Stimulated activated CD8-positive, alpha-beta memory T cell treated with anti-CD3 and anti-CD28 coated beads, Interleukin-12 subunit alpha, Interleukin-12 subunit beta, amount 100 ng/mL, for 1 hour (primary cell): ENCODE data around the gene FHIT.
"Not testable (repeated sequence)": the region's sequence is repeated elsewhere in the genome, so short reads cannot be mapped to it uniquely, and the experiment has no call there.

ENCODE experiments used
- DNase-seq: peaks from one replicate; pipeline ENCODE4 v3.0.0-alpha.2; 2020; ENCODE audit warnings: low read depth

FHIT gene

DNA sequence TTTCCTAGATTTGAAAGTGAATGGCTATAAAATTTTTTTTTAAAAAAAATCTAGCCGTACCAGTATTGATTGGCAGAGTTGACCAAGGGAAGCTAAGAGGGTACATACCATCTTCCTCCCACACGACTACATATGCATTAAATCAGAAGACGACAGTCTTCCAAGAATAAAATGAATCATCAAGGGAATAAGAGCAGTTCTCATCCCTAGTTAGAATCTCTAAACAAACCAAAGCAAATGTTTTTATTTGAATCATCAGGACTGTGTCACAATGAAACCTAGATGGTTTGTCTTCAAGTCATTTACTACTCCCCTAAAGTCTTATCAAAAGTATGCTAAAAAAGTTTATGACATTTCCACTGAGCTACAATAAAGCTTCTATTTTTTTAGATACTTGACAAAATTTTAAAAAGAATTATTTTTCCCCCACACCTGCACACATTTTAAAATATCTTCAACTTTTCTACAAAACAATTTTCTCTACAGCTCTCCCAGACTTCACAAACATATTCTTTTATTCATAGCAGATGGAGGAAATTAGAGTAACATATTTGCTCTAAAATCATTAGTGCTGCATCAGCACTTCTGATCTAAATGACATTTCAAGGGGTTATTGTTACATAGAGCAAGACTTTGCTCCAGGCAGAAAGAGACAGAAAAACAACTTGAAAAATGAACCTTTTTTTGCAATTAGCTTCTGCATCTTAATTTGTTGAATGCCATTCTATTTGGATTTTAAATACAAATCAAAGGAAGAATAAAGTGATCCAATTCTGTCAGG, 547.1 kb downstream of the FHIT start:
- no peak for DNase-seq

DNA sequence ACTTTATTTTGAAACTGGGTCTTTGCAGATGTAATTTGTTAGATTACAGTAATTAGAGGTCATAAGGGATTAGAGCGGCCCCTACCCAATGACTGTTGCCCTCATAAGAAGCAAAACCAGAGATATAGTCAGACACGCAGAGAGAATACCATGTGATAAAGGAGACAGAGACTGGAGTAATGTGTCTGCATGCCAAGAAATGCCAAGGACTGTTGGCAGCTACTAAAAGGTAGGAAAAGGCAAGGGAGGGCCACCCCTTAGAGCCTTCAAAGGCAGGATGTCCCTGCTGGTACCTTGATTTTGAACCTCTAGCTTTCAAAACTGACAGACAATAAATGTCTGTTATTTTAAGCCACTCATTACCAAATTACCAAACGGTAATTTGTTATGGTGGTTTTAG, 548.2 kb downstream of the FHIT start:
- no peak for DNase-seq

DNA sequence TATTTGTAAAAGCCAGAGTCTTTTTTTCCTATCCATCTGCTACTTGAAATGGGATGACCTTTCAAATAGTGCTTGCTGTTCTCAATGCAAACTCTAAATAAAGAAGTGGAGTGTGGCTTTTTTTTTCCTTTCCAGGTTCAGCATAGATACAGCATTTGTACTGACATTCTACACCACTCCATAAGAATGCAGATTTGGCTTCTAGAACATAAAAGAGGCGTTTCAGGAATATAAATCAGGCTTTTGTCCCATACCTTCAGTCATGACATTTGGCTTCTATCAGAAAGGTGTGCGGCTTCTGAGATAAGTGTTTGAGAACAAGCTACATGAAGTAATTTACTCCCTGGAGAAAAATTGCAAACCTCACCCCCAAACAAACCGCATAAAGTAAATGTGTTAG, 553.1 kb downstream of the FHIT start:
- no peak for DNase-seq

DNA sequence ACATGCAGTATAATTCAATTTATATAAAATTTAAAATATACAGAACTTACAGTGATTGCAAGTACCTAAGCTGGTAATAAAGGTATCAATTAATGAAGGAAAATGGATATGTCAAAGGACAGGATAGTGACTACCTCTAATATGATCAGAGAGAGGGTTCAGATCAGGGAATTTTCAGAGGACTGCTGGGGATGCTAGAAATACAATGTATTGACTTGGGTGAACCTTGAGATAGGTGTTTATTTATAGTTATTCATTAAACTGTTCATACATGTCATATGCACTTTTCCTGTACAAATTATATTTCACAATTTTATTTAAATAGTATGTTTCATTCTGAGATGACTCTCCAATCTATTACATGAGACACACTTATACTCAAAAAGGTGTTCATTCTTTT, 554.1 kb downstream of the FHIT start:
- no peak for DNase-seq

DNA sequence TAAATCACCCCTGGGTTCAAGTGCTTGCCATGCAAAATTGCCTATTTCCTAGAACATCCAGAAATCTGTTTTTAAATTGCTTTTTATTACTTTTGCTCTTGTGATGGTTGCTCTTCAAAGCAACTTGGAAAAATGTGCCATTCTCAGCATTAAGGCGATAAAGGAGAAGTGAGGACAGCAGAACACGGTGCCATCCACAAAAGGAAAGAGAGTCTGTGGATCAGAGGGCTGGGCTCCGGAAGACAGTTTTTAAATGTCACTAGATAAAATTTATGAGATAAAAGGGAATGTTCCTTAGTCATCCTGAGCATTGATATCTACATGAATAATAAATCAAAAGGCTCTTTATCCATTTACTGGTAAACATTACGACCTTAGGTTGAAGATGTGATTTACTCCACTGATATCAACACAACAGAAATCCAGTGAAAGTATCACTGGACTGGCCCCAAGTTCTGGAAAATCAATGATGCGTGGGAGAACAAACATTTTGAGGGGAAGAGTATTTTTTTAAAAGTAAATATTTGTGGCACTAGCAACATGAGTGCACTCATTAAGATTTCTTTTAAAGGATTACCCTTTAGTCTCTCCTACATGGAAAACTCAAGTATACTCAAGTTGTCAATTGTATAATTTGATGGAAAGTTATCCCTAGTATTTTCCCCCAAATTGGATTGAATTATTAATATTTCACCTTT, 554.7 kb downstream of the FHIT start:
- DNase-seq, result no peak

DNA sequence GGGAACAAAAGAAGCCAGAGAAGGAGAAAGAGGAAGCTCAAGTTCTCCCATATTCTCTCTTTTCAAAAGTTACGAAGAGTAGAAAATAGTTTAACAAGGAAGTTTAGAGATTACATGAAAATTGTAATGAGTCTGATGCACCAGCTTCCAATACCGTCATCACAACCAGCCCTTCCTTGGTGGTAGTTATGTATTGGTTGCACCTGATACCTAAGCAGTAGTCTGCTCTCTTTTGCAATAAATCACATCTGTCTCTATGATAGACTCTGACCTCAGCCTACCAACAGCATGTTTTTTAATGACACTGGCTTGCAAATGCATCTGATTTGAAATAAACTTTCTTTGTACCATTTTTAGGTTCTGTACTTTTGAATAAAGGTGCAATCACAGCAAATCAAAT, 575.8 kb downstream of the FHIT start:
- no peak for DNase-seq

DNA sequence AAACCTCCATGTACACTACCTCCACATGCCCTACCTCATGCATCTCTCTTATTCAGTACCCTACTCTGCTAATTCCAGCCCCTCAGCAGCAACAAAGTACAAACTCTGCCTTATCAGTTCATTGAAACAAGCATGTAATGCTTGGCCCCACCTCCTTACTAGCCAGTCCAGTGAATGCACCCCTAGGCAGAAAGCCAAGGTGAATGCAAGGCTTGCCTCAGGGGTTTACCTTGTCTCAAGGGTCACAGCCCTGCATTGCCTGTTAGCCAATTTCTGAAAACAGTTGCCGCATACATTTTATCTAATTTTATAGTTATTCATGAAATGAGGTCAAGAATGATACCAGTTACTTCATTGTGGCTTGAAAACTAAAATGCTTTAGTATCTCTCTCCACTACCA, 576.4 kb downstream of the FHIT start:
- no peak for DNase-seq

DNA sequence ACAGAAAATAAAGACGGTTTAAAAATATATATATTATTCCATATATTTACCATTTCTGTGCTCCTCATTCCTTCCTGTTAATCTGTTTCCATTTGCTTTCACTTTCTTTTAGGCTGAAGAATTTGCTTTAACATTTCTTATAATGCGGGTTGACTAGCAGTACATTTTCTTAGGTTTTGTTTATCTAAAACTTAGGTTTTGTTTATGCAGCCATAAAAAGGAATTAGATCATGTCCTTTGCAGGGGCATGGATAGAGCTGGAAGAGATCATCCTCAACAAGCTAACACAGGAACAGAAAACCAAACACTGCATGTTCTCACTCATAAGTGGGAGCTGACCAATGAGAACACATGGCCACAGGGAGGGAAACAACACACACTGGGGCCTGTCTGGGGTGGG, 578.1 kb downstream of the FHIT start:
- DNase-seq, result no peak

DNA sequence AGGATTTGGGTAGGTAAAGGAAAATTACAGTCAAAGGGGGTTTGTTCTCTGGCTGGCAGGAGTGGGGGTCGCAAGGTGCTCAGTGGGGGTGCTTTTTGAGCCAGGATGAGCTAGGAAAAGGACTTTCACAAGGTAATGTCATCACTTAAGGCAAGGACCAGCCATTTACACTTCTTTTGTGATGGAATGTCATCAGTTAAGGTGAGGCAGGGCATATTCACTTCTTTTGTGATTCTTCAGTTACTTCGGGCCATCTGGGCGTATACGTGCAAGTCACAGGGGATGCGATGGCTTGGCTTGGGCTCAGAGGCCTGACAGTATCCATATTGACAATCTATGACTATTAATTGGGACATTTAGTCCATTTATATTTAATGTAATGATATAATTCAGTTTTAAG, 578.9 kb downstream of the FHIT start:
- DNase-seq, result not testable (repeated sequence)

DNA sequence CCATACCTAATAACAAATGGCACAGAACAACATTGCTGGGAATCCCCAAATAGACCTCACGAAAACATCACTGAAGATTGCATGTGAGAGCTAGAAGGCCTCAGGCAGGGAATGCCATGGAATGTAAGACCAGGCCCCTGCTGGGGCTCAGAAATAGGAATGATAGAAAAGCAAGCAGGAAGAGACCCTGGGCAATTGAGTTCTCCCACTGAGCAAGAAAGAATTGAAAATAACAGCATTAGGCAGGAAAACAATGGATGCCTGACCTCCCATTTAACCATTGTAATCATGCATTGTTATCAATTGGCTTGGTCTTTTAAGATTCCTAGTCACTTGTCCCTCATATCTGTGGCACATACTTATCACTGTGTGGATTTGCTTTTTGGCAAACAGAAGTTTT, 581.6 kb downstream of the FHIT start:
- no peak for DNase-seq

DNA sequence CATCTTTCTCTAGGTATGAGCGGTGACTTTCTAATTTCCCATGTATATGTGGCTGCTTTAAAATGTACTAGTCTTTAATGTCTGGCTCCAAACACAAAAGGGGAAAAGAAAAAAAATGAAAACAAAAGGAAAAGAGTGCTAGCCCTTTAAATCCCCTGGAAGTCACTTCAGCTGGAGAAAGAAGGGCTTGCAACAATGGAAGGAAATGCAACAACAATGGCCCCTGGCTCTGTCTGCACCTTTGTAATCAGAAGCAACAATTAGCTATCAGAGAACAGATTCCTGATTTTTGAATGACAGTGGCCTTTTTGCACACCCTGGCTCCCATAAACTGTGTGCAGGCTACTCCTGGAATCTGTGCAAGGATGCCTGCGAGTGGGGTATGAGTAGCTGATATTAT, 591.2 kb downstream of the FHIT start:
- DNase-seq, result no peak

DNA sequence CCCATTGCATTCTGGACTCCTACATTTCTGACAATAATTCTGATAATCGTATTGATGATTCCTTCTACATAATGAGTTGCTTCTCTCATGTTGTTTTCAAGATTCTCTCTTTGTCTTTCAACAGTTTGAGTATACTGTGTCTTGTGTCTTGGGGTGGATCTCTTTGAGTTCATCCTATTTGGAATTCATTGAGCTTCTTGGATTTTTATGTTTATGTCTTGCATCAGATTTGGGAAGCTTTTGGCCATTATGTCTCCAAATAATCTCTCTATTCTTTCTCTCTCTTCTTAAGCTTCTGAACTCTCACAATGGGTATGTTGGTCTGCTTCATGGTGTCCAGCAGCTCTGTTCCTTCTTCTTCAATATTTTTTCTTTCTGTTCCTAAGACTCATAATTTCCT, 592.2 kb downstream of the FHIT start:
- no peak for DNase-seq

DNA sequence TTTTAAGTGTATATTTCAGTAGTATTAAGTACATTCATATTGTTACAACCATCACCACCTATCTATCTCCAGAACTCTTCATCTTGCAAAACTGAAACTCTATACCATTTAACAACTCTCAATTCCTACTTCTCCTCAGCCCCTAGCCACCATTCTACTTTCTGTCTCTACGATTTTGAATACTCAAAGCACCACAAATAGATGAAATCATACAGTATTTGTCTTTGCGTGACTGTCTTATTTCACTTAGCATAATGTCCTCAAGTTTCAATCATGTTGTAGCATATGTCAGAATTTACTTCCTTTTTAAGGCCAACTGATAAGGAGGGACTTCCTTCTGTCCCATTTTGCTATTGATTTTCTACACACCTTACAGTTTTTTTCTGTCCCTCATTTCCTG, 593.3 kb downstream of the FHIT start:
- no peak for DNase-seq

DNA sequence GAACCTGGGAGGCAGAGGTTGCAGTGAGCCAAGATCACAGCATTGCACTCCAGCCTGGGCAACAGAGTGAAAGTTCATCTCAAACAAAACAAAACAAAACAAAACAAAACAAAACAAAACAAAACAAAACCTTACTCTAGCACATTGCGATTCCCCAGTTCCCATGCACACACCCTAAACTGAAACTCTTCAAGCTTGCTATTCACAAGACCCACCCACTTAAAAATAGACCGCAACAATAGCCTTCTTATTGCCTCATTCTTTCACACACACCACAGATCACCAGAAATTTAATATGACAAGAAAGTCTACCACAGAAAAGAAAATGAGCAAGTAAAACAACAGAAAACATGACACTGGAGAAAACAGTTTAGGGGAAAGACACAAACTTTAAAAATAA, 598.4 kb downstream of the FHIT start:
- DNase-seq, result no peak

DNA sequence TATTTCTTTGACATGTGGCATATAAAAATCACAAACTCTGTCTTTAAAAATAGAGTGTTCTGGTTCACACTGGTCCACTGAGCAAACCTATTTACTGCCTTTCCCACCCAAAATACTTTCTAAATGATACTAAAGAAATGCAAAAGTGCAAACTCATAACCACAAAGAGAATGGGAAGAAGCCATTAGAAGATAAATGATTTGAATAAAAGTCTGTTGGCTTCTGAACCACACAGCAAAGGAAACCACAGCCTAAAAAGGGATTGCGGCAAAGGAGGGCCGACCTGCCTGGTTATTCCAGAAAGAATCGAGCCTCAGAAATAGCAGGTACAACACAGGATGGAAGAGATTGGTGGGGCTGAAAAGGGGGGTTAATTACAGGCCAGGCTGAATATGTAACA, 599.5 kb downstream of the FHIT start:
- DNase-seq, result no peak

DNA sequence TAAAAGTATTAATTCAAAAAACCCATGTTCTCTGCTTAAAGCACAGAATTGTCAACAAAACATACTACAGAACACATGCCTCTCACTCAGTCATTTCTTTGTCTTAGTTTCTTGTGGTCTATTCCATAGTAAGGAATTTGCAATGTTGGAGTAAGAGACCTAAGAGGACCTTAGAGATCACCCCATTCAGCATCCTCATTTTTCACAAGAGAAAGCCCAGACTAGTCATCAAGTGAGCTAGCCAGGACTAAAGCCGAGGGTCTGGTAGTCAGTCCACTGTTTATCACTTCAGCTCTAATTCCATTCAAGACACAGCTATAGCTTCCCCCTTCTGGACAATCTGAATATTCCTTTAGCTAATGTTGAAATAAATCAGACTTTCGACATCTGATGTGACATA, 601.1 kb downstream of the FHIT start:
- DNase-seq, result no peak

DNA sequence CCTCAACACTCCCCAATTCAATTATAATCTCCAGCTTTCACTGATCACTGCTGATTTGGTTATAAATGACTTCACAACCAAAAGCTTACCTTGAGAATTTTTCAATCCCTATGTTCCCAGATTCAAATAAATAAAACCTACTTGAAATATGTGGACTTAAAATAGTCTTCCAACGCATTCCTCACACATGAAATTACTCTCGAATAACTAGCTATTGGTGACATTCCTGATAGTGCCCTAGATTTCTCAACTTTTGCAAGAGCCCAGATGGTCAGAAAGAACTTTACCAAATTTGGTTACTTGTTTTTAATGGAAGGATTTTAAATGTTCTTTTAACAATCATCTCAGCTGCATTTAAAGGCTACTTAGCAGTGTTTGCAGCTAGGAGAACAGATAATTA, 605.5 kb downstream of the FHIT start:
- no peak for DNase-seq

DNA sequence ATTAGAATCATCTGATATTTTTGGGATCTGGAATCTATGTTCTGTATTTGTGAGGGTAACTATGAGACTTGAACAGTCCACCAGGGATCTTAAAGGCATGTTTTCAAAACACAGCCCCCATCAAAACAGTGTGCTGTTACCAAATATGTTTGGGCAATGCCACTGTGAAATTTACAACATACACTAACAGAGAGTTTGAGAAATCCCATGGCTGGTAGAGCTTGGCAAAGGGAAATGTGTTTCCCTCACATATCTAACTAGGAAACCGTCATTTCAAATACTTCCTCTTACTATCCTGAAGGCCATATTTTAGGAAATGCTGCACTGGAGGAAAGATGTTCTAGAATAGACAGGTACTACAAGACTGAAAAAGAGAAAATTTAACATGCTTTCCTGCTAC, 607.4 kb downstream of the FHIT start:
- DNase-seq, result no peak

DNA sequence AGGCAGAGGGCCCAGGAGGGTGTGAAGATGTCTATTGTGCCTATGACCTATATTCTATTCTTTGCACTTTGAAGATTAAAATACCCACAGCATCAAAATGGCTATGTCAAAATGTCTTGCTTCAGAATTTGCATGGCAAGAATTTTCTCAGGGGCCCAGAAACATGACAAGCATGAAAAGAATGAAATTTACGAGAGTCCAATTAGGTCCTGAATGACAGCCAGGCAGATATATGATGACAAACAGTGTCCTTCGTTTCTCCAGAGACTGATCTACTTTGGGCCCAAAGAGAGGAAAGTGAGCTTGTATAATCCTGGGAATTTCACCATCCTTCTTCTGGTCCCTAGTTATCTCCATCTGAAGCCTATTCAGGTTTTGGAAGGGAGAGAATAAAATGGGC, 609.9 kb downstream of the FHIT start:
- no peak for DNase-seq

DNA sequence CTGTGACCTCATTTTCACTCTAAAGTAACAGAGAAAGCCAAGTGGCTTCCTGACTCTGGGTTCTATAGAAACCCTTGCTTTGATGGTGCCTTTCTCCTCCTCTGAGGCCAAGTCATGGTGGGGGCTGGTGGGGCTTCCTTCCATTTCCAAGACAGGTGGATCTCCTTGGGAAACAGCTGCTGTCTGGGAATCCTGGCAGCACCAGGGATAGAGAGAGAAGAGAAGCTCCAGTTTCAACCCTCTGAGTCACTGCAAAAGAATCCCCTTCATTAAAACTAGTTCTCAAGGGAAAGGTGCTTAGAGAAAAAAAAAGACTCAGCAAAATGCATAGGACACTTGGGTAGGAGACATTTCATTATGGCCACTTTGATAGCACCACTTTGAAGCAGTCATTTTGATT, 614.4 kb downstream of the FHIT start:
- no peak for DNase-seq

DNA sequence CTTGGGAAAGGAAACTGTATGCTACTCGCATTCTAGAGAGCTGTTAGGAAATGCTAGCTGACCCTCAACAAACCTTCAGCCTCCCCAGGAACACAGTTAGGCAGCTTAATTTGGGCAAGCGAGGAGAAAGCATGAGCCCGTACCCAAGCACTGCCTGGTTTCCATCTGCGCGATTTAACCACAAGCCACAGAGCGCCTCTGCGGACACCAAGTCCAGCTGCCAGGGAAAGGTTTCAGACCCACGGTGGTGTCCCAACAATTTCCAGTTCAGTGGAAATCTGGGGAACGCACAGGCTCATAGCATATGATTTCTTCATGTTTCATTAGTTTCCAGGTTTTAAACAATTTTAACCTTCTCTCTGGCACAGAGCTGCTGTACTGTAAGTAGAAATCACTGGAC, 617.6 kb downstream of the FHIT start:
- DNase-seq, result no peak

DNA sequence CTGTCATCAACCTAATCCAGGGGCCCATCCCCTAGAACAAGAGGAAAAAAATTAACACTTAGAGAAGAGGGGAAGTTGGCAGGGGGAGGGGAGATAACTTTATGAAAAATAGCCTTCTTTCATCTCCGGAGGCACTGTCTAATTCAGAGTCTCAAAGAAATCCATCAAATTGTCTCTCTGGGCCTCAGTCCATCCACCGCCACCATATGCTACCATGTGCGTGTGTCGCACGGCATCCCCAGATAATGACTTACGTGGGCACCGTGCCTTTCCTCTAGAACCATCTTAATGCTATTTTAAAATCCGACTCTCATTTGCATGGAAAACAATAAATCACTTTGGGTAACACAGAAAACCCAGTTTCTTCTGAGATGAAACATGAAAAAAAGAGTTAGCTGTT, 619.7 kb downstream of the FHIT start:
- no peak for DNase-seq

DNA sequence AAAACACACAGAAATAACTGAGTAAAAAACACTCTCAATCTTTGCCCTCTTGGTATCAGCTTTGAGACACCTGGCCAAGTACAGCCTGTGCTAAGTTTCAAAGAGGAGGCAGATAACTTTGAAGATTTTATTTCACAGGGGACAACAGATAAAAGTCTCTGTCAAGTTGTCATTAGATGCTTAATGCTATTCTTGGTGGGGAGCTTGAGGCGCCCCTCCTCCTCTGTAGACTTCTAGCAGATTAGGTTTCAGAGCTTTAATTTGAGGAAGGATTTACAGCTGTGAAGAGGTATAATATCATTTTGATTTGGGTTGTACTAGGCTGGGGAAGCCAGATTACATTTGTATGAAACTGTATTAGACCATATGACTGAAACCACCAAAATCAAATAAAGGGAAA, 620.3 kb downstream of the FHIT start:
- DNase-seq, result no peak

DNA sequence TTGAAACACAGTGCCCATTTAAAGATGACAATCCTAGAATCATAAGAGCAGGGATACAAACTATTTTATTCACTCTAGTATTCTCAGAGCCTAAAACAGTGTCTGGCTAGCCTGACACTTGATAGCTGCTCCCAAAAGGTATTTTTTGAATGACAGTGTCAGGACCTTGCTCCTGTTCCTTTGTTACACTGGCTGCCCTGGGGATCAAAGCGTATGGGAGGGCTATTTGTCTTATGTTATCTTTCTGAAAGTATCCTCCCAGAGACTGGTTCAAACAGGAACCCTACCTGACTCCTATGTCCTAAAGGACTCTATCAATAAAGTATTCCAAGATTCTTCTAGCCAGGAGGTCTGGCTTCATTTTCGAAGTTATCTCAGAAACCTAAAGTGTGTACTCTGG, 621.4 kb downstream of the FHIT start:
- DNase-seq, result no peak
